GM12892 (cell line): Measurements from ENCODE around the gene NACA.

ENCODE experiments used
- POLR2A ChIP-seq: IDR thresholded peaks from 2 replicates; pipeline ENCODE4 v1.6.1; 2011; ENCODE audit warnings: low read depth, low read length, control low read depth
- POLR2AphosphoS5 ChIP-seq: IDR thresholded peaks from 2 replicates; pipeline ENCODE4 v1.6.1; 2011; ENCODE audit warnings: low read depth, low read length, control low read depth
- TAF1 ChIP-seq: IDR thresholded peaks from 2 replicates; pipeline ENCODE4 v1.6.1; 2011; ENCODE audit warnings: low read depth, mild to moderate bottlenecking, control low read depth, low read length, borderline replicate concordance

- no peak for TF ChIP-seq POLR2AphosphoS5
- TF ChIP-seq POLR2A: no peak
- no peak for TF ChIP-seq TAF1
Measured at GRCh38 chr12:56716458-56716857, 8.6 kb downstream of the NACA start.
